Inferior parietal cortex (tissue), 1 donor: ENCODE measurements around the gene PLEKHM2.

ENCODE experiments used
- DNase-seq: peaks from one replicate; pipeline ENCODE4 v3.0.0-alpha.2; 2016; ENCODE audit errors: extremely low spot score

PLEKHM2 gene

GRCh38 chr1:15724949-15725880 lies 41.1 kb downstream of the PLEKHM2 start:
- no peak for DNase-seq

GRCh38 chr1:15726508-15726907 lies 42.4 kb downstream of the PLEKHM2 start:
- no peak for DNase-seq

- DNase-seq = no peak
These were observed 42.9 kb downstream of the PLEKHM2 start for GRCh38 chr1:15727021-15727420.

- DNase-seq = no peak
These were observed 43.3 kb downstream of the PLEKHM2 start for GRCh38 chr1:15727424-15727823.

GRCh38 chr1:15727866-15728534 lies 43.9 kb downstream of the PLEKHM2 start:
- DNase-seq = no peak

GRCh38 chr1:15728937-15729657 lies 45.0 kb downstream of the PLEKHM2 start:
- DNase-seq = no peak

- no peak for DNase-seq
These were observed 46.3 kb downstream of the PLEKHM2 start for GRCh38 chr1:15730423-15730822.

- no peak for DNase-seq
These were observed 46.8 kb downstream of the PLEKHM2 start for GRCh38 chr1:15730936-15731335.

GRCh38 chr1:15731735-15732685 lies 47.9 kb downstream of the PLEKHM2 start:
- no peak for DNase-seq

GRCh38 chr1:15732686-15733081 lies 48.6 kb downstream of the PLEKHM2 start:
- no peak for DNase-seq

- DNase-seq = no peak
These were observed 49.2 kb downstream of the PLEKHM2 start for GRCh38 chr1:15733218-15733725.

- no peak for DNase-seq
These were observed 49.7 kb downstream of the PLEKHM2 start for GRCh38 chr1:15733726-15734226.

GRCh38 chr1:15734296-15734695 lies 50.2 kb downstream of the PLEKHM2 start:
- no peak for DNase-seq

GRCh38 chr1:15734901-15735300 lies 50.8 kb downstream of the PLEKHM2 start:
- DNase-seq = no peak

- DNase-seq = no peak
These were observed 51.4 kb downstream of the PLEKHM2 start for GRCh38 chr1:15735304-15736037.

- no peak for DNase-seq
These were observed 52.1 kb downstream of the PLEKHM2 start, which contains the start of gene SLC25A34 for GRCh38 chr1:15736038-15736891. SLC25A34 (plus strand) TSS chr1:15736258; CDS start chr1:15736486, 228 bp downstream.

GRCh38 chr1:15736892-15737261 lies 52.8 kb downstream of the PLEKHM2 start:
- DNase-seq = no peak

- DNase-seq = no peak
These were observed 53.5 kb downstream of the PLEKHM2 start for GRCh38 chr1:15737324-15738319.
